ENCODE data around the gene PXK.

The PXK gene

DNA sequence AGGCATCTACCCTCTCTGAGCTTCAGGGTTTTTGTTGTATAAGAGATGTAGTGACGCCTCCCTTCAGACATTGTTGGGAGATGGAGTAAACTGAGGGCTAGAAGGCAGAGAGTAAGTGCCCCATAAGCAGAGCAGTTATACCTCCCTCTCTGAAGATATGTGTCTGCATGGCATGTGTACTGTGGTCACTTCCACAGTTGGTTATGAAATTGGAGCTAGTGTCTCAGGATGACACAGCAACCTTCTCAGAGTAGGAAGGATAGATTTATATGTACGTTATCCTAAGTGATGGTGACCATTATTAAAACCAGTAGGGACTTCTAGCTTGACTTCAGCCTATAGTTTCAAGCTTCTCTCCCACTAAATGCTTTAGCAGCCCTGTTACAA lies 17.9 kb downstream of the PXK start:
- no peak for DNase-seq

DNA sequence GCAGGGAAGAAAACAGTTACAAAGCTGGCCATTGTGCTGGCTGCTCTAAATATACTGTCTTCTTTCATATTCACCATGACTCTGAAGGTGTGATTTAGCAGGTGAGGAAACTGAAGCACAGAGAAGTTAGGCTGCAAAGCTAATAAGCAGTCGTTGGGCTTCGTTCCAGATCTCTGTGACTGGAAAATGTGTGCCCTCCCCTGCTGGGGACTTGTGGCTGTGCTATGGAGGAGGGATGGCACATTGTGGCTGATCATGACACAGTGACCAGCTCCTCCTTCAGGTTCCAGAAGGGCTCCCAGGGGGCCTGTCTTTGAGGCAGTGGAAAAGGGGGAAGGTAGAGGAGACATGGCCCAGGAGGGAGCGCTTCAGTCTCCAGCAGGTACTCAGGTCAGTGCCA lies 19.2 kb downstream of the PXK start:
- no peak for DNase-seq

DNA sequence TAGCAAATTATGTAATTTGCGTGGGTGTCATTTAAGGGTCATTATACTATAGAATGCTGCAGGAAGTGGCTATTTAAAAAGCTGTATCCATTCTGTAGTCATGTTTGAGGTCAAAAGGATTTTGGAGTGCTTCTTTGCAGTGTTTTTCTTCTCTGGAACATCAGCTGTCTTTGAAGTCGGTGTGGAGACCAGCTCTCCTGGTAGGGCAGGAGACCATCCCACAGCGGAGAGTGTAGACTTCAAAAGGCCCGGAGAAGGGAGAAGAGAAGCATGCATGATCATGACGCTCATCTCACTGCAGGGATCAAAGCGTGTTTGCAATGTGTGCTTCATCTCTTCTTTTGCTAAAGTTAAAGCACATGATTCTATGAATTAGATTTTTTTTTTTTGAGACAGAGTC lies 19.9 kb downstream of the PXK start:
- DNase-seq: no peak

DNA sequence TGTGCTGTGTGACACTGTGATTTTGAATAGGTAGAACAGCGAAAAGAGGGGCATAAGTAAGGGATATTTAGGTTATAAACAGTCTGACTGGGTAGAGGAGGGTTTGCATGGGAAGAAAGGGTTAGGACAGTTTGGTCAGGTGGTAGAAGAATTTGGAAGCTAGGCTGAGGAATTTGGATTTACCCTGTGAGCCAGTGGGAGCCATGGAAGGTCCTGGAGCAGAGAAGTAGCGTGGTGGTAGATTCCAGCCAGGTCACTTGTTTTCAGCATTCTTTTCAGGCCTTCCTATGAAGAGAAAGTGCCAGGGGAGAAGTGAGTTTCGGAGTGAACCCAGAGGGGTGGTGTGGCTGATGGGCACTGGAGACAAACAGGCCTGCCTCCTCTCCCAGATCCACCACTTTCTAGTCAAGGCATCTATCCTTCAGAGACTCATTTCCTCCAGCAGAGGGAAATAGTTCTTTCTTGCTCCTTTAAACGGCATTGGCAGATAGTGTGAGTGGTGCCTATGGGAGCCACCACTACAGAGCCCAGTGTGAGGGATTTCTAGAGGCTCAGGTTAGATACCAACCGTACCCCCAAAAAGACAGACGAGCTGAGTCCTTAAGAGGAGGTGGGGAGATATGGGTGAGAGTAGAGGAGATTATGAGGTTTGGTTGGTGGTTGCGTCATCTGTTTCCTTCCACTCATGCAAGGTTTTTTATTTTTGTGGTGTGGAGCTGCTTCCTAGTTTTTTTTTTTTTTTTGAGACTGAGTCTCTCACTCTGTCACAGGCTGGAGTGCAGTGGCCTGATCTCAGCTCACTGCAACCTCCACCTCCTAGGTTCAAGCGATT lies 21.2 kb downstream of the PXK start:
- no peak for DNase-seq

DNA sequence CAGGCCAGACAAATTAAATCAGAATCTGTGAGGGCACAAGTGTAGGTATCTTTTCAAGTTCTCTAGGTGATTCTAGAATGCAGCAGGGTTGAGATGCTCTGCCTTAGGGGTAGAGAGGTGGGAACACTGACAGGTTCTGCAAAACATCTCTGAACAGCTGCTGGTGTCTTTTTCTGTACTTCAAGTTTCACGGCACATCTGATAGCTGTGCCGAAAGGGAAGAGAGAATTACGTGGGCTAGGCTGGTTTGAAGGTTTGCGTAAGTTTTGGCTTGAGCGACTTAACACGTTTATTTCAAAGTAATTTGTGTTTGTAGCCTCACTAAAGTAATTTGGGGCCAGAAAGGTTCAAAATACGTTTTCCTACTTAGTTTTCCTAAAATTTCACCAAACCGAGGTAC lies 22.5 kb downstream of the PXK start:
- no peak for DNase-seq

DNA sequence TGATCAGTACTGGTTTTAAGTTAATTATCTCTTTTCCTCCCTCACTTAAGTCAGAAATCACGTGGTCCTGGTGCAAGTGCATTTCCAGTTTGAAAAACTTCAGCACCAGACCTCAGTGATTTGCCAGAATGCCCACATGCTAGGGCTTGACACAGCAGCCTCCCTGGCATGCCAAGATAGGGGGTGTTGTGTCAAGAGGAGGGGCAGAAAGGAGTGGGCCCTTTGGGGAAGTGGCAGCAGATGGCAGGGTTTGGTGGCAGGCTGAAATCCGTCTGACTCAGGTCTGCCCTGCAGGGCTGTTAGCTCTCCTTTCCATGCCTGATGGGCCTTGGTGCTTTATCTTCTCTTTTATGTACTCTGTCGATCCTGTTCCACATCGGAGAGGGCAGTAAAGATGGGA lies 23.4 kb downstream of the PXK start:
- DNase-seq: no peak

DNA sequence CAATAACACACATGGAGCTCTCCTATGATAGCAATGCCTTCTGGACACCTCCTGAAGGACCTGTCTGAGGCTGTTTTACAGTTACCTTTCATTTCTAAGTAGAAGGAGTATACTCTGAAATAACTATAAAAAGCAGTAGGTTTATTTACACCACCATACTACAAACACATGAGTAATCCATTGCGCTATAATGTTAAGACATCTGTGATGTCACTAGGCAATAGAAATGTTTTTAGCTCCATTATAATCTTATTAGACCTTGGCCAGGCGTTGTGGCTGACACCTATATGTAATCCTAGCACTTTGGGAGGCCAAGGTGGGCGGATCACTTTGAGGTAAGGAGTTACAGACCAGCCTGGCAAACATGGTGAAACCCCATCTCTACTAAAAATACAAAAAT lies 24.7 kb downstream of the PXK start:
- DNase-seq: no peak

DNA sequence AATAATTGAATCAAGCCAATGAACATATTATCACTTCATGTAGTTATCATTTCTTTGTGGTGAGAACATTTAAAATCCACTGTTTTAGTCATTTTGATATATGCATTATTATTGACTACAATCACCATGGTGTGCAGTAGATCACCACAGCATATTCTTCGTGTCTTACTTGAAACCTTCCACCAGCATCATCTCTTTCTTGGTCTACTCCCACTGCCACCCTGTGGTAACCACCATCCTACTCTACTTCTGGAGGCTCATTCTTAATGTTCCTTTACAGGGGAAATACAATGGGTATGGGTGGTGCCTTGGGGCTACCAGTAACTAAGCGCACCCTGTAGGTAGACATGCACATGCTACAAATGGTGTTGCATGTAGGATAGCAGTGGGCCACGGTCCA lies 25.4 kb downstream of the PXK start:
- no peak for DNase-seq

DNA sequence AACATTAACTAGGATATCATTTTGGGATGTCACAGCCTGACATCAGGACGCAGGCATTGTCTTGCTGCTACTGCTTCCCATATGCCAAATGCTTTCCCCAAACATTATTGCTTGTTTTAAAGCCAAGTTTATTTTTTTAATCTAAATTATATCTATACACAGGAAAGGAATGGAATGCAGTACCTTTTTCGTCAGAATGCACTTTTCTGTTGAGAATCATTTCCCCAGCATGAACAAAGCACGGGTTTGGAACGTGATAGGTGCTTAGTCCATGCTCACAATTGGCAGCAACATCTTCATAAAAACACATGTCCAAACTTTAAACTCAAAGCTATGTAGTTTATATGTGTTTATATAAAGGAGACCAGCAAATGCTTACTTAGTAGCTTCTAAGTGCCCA lies 26.1 kb downstream of the PXK start:
- no peak for DNase-seq

DNA sequence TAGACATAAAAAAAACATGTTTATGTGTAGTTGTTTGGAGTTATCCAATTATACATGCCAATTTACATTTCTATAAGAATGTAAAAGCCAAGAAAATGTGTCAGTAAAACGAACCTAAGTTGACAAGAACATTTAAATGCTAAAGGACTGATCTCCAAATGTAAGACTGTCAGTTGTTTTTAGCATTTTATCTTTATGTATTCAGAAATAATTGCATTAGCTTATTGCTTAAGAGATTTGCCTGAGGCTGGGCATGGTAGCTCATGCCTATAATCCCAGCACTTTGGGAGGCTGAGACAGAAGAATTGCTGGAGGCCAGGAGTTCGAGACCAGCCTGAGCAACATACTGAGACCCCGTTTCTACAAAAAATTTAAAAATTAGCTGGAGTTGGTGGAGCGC lies 26.9 kb downstream of the PXK start:
- DNase-seq: no peak

DNA sequence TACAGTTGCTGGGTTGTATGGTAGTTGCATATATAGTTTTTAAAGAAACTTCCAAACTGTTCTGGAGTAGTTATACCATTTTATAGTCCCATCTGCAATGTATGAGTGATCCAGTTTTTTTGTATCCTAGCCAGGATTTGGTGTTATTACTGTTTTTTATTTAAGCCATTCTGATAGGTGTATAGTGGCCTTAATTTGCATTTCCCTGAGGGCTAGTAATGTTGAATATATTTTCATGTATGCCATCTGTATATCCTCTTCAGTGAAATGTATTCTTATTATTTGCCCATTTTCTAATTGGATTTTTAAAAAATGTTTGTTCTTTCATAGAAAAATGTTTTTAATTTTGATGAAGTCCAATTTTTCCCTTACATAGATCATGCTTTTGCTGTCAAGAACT lies 29.2 kb downstream of the PXK start:
- DNase-seq: no peak

DNA sequence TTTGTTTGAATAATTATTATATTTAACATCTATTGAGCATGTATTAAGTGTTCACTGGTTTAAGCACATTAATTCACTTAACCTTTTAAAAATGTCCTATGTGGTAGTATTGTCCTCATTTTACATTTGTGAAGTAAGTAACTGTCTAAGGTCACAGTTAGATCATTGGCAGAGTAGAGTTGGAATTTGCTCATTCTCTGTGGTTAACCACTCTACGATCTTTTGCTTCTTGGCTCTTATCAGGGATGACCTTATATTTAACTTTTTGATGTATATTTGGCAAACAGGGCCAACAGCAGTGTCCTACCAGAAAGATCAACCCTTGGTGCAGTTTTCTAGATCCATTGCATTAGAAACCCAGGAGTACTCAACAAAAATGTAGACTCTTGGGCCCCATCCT lies 34.0 kb downstream of the PXK start:
- no peak for DNase-seq

DNA sequence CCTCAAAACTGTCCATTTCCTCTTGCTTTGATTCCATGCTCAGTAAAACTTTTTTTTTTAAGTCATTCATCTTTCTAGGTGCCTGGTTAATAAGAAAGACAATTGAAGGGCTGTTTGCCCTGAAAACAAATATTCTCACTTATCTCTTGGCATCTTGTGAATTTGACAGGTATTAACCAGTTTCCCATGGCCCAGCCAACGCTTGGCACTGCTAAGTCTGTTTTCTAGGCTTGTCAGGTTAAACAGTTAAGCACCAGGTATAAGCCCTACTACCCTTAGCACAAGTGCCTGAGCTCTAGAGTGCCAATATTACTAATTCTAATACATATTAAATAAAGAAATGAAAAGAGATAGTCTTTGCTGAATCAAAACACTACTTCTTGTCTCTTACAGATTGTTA lies 36.3 kb downstream of the PXK start:
- no peak for DNase-seq

DNA sequence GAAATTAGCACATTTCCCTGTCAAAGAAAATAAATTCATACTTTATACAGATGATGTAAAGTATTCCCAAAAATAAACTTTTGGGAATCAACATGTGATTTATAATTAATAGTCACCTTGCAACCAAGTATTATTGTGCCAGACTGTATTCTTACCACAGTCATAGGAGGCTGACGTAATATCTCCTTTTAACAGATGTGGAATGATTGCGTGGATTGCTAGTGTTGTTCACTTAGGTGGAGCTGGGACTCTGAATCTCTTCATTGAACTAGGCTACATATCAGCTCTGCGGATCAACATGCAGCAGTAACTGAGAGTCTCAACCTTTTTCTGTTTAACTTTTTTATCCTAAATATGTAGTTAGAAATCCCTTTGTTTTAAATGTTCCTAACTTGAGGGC lies 37.2 kb downstream of the PXK start:
- no peak for DNase-seq

DNA sequence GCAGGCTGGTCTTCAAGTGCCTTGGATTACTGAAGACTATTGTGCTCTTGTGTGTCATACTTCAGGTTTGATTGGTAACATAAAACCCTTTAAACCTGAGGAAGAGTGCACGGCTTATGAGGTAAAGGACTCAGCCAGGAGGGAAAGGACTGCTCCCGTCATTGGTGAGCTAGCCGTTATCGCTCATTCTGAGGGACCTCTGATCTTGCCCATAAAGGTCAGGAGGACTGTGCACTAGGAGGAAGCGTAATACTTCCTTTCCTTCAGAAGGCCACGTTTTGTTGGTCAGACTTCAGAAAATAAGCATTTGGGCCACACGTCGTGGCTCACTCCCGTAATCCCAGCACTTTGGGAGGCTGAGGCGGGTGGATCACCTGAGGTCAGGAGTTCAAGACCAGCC lies 37.7 kb downstream of the PXK start:
- no peak for DNase-seq

DNA sequence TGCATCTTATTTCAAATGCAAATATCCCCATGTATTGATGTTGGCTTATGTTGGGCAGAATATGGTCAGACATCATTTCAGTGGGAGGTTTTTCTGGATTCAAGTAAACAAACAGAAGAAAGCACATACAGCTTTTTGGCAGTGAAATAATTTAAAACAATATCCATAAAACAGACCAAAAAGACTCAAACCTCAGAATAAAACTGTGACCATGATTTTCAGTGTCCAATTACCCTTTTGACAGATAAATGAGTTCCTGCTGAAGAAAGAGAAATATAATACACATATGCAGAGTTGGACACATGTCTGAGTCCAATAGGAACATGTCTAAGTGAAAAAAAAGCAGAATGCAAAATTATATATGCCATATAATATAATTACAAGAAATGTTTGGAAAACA lies 39.1 kb downstream of the PXK start:
- DNase-seq: no peak

DNA sequence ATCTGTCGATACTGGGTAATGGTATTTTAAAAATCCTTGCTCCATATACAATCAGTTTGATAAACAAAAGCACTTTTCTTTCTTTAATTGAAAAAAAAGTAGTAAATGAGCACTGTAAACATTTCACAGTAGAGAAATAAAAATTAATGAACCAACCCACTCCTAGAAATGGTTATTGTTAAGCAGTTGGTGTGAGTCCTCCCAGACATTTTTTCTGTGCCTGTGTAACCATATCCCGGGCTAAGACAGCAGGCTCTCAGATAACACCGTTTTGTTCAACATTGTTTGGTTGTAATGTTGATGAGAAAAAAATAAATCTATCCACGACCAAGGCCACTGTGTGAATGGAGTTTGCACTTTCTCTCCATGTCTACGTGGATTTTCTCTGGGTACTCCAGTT lies 42.6 kb downstream of the PXK start:
- DNase-seq: no peak

DNA sequence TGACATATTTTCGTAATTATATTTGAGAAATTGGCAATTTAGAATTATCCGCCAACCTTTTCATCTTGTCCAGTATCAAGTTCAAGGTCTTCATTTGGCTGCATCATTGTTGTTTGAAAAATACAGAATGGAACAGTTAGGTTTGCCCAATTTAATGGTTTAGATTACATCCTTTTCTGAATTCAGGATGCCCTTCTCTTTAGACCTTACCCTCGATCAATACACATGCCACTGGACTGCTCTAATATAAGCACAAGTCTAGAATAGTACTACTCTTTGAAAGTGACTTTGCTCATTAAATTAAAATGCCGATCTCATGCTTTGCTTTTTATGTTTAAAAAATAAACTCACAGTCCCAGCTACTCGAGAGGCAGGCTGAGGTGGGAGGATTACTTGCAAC lies 44.5 kb downstream of the PXK start:
- no peak for DNase-seq

DNA sequence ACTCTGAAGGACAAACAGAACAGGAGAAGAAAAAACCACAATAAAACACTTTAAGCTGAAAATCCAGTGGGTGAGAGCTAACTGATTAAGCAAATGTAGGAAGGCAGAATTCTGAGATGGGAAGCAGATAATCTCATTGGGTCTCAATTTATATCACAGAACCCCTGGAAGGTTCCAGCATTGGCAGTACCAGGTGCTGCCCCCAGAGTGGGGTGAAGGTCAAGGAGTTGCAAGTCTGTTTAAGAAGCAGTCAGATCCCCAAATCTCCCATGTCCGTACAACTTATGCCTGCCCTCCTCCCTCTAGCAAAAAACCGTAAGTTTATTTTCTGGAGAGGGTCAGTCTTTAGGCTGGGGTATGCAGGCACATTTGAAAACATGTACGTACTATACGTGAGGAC lies 45.1 kb downstream of the PXK start:
- DNase-seq: no peak

DNA sequence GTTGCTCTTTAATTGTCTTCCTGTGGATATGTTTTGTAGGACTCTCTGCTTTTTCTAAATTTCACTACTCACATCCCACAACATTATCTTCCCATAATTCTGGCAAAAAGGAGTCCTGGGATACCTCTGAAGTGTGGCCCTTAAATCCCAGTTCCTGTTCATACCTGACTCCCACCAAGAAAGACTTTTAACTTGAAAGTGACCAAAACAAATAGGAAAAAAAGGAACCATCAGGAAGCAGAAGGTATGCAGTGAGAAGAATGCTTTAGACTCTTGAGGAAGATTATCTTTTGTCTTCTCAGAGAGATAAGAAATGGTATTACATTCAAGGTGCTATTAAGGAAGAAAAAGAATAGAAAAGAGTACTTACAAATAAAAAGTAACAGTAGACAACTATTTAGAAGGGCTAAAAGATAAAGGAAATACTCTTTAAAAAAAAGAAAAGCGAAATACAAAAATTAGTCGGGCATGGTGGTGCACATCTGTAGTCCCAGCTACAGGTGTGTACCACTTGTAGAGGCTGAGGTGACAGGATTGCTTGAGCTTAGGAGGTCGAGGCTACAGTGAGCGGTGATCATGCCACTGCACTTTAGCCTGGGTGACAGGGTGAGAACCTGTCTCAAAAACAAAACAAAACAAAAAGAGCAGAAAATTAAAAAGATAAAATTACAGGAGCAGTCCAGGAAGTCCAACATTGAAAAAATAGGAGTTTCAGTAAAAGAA lies 46.8 kb downstream of the PXK start:
- DNase-seq: no peak

DNA sequence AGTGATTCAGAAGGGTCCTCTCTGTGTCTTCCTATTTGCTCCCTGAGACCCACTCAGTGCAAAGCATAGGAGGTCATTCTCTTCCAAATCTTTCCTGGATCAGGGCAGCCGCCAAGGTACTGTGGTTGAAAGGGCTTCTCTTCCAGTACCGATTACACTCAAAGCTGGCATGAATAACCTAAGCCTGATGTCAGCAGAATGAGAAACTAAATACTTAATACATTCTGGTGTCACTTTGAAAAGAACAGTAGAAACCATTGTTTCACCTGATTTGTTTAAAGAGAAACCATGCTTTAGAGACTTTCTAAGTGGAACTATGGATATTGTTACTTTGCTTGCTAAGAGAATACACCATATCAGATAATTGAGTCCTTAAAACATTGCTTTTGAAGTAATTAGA lies 50.8 kb downstream of the PXK start:
- no peak for DNase-seq

DNA sequence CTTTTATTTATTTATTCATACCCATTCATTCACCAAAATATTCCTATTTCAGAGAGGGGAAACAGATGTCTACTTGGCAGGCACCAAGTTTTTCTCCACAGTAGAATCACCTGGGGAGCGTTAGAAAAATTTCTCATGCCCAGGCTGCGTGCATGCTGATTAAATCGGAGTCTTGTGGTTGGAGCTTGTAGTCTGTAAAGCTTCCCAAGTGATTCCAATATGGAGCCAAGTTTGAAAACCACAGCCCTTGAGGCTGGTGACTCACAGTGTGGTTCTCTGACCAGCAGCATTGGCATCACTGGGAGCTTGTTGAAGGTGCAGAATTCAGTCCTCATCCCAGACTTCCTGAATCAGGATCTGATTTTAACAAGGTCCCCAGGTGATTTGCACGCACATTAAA lies 51.2 kb downstream of the PXK start:
- peak; percentile 77 for DNase-seq

DNA sequence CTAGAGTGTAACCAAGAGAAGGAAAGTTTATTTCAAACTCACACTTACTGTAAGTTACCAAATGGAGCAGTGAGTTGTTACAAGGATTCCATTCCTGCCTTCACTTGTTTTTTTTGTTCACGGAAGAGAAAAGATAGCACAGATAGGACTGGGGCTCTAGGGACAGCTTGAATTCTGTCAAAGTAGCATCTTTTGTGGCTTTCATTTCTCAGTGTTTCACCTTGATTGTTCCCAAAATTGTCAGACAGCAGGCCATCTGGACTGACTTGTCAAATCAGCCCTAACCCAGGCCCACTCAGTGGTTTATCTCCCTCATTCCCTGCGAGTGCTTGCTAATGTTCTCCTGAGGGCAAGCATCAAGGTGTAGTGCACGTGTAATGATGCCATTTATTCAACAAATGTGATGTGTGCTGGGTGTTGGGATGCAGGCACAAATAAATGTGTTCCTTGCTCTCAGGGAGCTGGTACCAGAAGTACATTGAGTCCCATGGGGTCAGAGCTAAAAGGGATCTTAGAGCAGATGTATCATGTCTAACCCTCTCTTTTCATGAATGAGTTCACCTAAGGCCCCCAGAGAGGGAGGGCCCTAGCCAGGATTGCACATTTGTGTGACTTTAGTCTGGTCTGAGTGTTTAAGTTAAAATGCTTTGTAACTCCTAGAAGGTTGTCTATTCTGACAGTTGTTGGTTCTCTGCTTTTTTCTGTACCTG lies 51.8 kb downstream of the PXK start:
- no peak for DNase-seq

Data from T1000 (cell line).